ENCODE data around the gene SMURF2. TPM values are rescaled to one million over a fixed set of nuclear protein-coding genes. Genes with fewer than 3 reads are reported as not detected.

SMURF2 gene
- total RNA-seq, 1 experiment from 2014 or later, result 24.7 TPM

DNA sequence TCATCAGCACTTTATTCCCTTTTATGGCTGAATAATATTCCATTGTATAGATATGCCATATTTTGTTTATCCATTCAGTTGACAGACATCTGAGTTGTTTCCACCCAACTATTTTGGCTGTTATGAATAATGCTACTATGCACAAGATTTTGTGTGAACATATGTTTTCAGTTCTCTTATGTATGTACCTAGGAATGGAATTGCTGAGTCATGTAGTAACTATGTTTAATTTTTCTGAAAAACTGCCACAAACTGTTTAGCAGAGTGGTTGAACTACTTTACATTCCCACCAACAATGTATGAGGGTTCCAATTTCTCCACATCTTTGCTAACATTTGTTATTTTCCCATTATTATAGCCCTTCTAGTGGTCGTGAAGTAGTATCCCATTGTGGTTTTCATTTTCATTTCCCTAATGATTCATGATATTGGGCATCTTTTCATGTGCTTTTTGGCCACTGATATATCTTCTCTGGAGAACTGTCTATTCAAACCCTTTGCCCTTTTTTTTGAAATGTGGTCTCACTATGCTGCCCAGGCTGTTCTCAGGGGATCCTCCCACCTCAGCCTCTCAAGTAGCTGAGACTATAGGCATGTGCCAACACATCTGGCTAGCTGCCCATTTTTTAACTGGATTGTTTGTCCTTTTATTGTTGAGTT lies 26.3 kb downstream of the SMURF2 start:
- no peaks in the 10 kb centered on the region for H3K36me3 ChIP-seq (ENCODE audit: insufficient read depth, low read length, poor library complexity, severe bottlenecking)
- intact Hi-C loops (cut with micrococcal nuclease; ENCODE audit: unreplicated experiment), result no loop called here
- H3K27me3 ChIP-seq (replicated peaks; ENCODE audit: insufficient read depth, low read depth, low read length, poor library complexity), result no peaks in the 10 kb centered on the region
- TF ChIP-seq EZH2 (IDR thresholded peaks at IDR 0.05; ENCODE audit: borderline replicate concordance, low read depth, low read length, poor library complexity, severe bottlenecking), result no peak
- TF ChIP-seq, protein P1, sequence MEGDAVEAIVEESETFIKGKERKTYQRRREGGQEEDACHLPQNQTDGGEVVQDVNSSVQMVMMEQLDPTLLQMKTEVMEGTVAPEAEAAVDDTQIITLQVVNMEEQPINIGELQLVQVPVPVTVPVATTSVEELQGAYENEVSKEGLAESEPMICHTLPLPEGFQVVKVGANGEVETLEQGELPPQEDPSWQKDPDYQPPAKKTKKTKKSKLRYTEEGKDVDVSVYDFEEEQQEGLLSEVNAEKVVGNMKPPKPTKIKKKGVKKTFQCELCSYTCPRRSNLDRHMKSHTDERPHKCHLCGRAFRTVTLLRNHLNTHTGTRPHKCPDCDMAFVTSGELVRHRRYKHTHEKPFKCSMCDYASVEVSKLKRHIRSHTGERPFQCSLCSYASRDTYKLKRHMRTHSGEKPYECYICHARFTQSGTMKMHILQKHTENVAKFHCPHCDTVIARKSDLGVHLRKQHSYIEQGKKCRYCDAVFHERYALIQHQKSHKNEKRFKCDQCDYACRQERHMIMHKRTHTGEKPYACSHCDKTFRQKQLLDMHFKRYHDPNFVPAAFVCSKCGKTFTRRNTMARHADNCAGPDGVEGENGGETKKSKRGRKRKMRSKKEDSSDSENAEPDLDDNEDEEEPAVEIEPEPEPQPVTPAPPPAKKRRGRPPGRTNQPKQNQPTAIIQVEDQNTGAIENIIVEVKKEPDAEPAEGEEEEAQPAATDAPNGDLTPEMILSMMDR (conservative IDR thresholded peaks at IDR 0.05; ENCODE audit: low read depth, low read length), result no peak
- H3K9me3 ChIP-seq (ENCODE audit: low read depth, low read length, poor library complexity, severe bottlenecking), result no peaks in the 10 kb centered on the region
- BruUV-seq (replicated peaks), result no TSS peak
- H3K4me1 ChIP-seq (ENCODE audit: insufficient read depth, low read length, poor library complexity, severe bottlenecking), result peaks cover 15% of the 10 kb centered on the region
- ChIA-PET POLR2A (ENCODE audit: low non-redundant PET) (no interaction called here), CTCF (no interaction called here)
- no peak for DNase-seq (ENCODE audit: low spot score)
- no peak overlapping the region for H3K4me3 ChIP-seq (ENCODE audit: low read depth, low read length, poor library complexity, severe bottlenecking)
- no peak overlapping the region for H3K27ac ChIP-seq (ENCODE audit: low read depth, low read length, poor library complexity, severe bottlenecking)

DNA sequence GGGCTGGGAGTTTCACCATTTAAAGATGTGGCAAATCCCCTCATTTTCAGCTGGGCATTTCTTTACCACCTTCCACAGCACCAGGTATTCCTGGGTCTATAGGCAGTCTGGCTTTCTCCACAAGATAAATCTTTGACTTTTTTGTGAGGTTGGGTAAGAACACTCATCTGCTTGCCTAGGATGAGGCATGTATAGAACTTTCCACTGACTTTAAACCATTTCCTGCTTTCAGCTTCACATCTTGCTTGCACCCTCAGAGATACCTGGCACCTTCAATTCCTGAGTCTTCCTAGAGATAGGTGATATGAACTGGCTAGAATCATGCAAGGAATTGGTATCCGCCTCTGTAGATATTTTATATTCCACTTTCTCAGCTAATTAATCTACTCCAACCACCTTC lies 27.9 kb downstream of the SMURF2 start:
- no peak overlapping the region for H3K27ac ChIP-seq (ENCODE audit: low read depth, low read length, poor library complexity, severe bottlenecking)
- no peaks in the 10 kb centered on the region for H3K27me3 ChIP-seq (replicated peaks; ENCODE audit: insufficient read depth, low read depth, low read length, poor library complexity)
- intact Hi-C loops (cut with micrococcal nuclease; ENCODE audit: unreplicated experiment), result no loop called here
- no peak overlapping the region for H3K4me3 ChIP-seq (ENCODE audit: low read depth, low read length, poor library complexity, severe bottlenecking)
- no peaks in the 10 kb centered on the region for H3K36me3 ChIP-seq (ENCODE audit: insufficient read depth, low read length, poor library complexity, severe bottlenecking)
- TF ChIP-seq EZH2 (IDR thresholded peaks at IDR 0.05; ENCODE audit: borderline replicate concordance, low read depth, low read length, poor library complexity, severe bottlenecking), result no peak
- TF ChIP-seq, protein P1 (conservative IDR thresholded peaks at IDR 0.05; ENCODE audit: low read depth, low read length), result no peak
- no peaks in the 10 kb centered on the region for H3K9me3 ChIP-seq (ENCODE audit: low read depth, low read length, poor library complexity, severe bottlenecking)
- BruUV-seq (replicated peaks), result no TSS peak
- POLR2A ChIA-PET (ENCODE audit: low non-redundant PET), result no interaction called here
- H3K4me1 ChIP-seq (ENCODE audit: insufficient read depth, low read length, poor library complexity, severe bottlenecking), result peaks cover 11% of the 10 kb centered on the region
- DNase-seq (ENCODE audit: low spot score), result no peak
- CTCF ChIA-PET, result no interaction called here

DNA sequence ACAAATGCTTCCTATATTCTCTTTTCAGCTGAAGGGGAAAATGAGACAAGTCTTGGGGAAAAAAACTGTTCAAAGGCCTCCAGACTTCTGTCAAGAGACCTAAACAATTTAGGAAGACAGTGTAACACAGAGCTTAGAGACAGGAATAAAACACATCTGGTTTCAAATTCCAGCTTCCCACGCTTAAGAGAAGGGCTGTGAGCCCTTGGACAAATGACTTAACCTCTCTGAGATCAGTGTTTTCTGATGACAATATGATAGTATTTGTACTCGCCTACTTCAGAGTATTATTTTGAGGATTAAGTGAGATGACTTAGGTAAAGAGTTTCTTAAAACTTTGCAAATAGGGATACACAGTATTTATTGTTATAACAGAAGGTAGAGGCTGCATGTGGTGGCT lies 29.5 kb downstream of the SMURF2 start:
- CTCF ChIA-PET, result interaction anchor here (1.5 kb wide), 1 partner anchor 17 kb away, joined by 3 read pairs; no protein-coding TSS in a partner anchor
- Histone ChIP-seq H3K27ac (ENCODE audit: low read depth, low read length, poor library complexity, severe bottlenecking) (no peak overlapping the region), H3K4me1 (ENCODE audit: insufficient read depth, low read length, poor library complexity, severe bottlenecking) (peaks cover 11% of the 10 kb centered on the region), H3K9me3 (ENCODE audit: low read depth, low read length, poor library complexity, severe bottlenecking) (no peaks in the 10 kb centered on the region), H3K4me3 (ENCODE audit: low read depth, low read length, poor library complexity, severe bottlenecking) (no peak overlapping the region), H3K36me3 (ENCODE audit: insufficient read depth, low read length, poor library complexity, severe bottlenecking) (no peaks in the 10 kb centered on the region), H3K27me3 (replicated peaks; ENCODE audit: insufficient read depth, low read depth, low read length, poor library complexity) (no peaks in the 10 kb centered on the region)
- DNase-seq (ENCODE audit: low spot score), result no peak
- TF ChIP-seq EZH2 (IDR thresholded peaks at IDR 0.05; ENCODE audit: borderline replicate concordance, low read depth, low read length, poor library complexity, severe bottlenecking), result no peak
- TF ChIP-seq, protein P1 (conservative IDR thresholded peaks at IDR 0.05; ENCODE audit: low read depth, low read length), result no peak
- POLR2A ChIA-PET (ENCODE audit: low non-redundant PET), result interaction anchor here (0.6 kb wide), 1 partner anchor 30 kb away, joined by 3 read pairs; no protein-coding TSS in a partner anchor
- intact Hi-C loops (cut with micrococcal nuclease; ENCODE audit: unreplicated experiment), result no loop called here
- BruUV-seq (replicated peaks), result no TSS peak

Data from A673 (cell line).